DOHH2 (cell line): ENCODE measurements around the gene BAIAP2.

Experiments used
- H3F3A ChIP-seq: fragments of 200-600 bp; sonication (generic), shearing (Covaris generic); 2 replicates; pipeline ENCODE4 v1.6.0; 2016; ENCODE audit warnings: antibody characterized with exemption, mild to moderate bottlenecking; ENCODE audit not compliant: control insufficient read depth, insufficient read depth
- H3K27ac ChIP-seq: fragments of 200-600 bp; sonication (generic); 2 replicates; pipeline ENCODE4 v1.5.1; 2014; ENCODE audit warnings: low read depth, mild to moderate bottlenecking, low read length, moderate library complexity
- H3K27me3 ChIP-seq: fragments of 200-600 bp; sonication (generic); 2 replicates; pipeline ENCODE4 v1.6.1; 2014; ENCODE audit warnings: mild to moderate bottlenecking, low read length, mixed read lengths; ENCODE audit not compliant: control insufficient read depth
- H3K36me3 ChIP-seq: fragments of 200-600 bp; sonication (generic); 2 replicates; pipeline ENCODE4 v1.6.1; 2014; ENCODE audit warnings: mild to moderate bottlenecking, low read length, moderate library complexity, mixed read lengths; ENCODE audit not compliant: control insufficient read depth
- H3K4me1 ChIP-seq: fragments of 200-600 bp; sonication (generic); 2 replicates; pipeline ENCODE4 v1.6.1; 2014; ENCODE audit warnings: mild to moderate bottlenecking, low read length, mixed read lengths; ENCODE audit not compliant: control insufficient read depth
- H3K4me2 ChIP-seq: fragments of 200-600 bp; sonication (generic); 2 replicates; pipeline ENCODE4 v1.6.0; 2014; ENCODE audit warnings: mild to moderate bottlenecking, low read length, moderate library complexity
- H3K4me3 ChIP-seq: fragments of 200-600 bp; sonication (generic); 2 replicates; pipeline ENCODE4 v1.5.1; 2014; ENCODE audit warnings: mild to moderate bottlenecking, low read length, mixed read lengths
- H3K79me2 ChIP-seq: fragments of 200-600 bp; sonication (generic); 2 replicates; pipeline ENCODE4 v1.6.1; 2014; ENCODE audit warnings: mild to moderate bottlenecking, low read length, mixed read lengths; ENCODE audit not compliant: control insufficient read depth
- H3K9me2 ChIP-seq: fragments of 200-600 bp; sonication (generic); replicated peaks from 2 replicates; pipeline ENCODE4 v1.6.1; 2014; ENCODE audit warnings: mild to moderate bottlenecking, low read length, mixed read lengths; ENCODE audit not compliant: control insufficient read depth
- H3K9me3 ChIP-seq: fragments of 200-600 bp; sonication (generic); 2 replicates; pipeline ENCODE4 v1.6.1; 2014; ENCODE audit warnings: antibody characterized with exemption, low read length, mixed read lengths; ENCODE audit not compliant: control insufficient read depth, insufficient read depth
- H4K20me1 ChIP-seq: fragments of 200-600 bp; sonication (generic); 2 replicates; pipeline ENCODE4 v1.6.0; 2014; ENCODE audit warnings: low read depth, mild to moderate bottlenecking, antibody characterized with exemption, low read length, moderate library complexity; ENCODE audit not compliant: control insufficient read depth, insufficient read depth
- EZH2phosphoT487 ChIP-seq: fragments of 200-600 bp; sonication (generic); IDR thresholded peaks from 2 replicates; pipeline ENCODE4 v1.6.1; 2017; ENCODE audit warnings: borderline replicate concordance, mild to moderate bottlenecking, antibody characterized with exemption, low read length, moderate library complexity, mixed read lengths
- TF ChIP-seq, protein P1 (sequence below): fragments of 200-600 bp; sonication (generic); IDR thresholded peaks from one replicate; pipeline ENCODE4 v1.5.1; 2014; ENCODE audit warnings: antibody characterized with exemption, mild to moderate bottlenecking, low read depth, low read length; ENCODE audit not compliant: poor library complexity, severe bottlenecking

Gene BAIAP2

DNA sequence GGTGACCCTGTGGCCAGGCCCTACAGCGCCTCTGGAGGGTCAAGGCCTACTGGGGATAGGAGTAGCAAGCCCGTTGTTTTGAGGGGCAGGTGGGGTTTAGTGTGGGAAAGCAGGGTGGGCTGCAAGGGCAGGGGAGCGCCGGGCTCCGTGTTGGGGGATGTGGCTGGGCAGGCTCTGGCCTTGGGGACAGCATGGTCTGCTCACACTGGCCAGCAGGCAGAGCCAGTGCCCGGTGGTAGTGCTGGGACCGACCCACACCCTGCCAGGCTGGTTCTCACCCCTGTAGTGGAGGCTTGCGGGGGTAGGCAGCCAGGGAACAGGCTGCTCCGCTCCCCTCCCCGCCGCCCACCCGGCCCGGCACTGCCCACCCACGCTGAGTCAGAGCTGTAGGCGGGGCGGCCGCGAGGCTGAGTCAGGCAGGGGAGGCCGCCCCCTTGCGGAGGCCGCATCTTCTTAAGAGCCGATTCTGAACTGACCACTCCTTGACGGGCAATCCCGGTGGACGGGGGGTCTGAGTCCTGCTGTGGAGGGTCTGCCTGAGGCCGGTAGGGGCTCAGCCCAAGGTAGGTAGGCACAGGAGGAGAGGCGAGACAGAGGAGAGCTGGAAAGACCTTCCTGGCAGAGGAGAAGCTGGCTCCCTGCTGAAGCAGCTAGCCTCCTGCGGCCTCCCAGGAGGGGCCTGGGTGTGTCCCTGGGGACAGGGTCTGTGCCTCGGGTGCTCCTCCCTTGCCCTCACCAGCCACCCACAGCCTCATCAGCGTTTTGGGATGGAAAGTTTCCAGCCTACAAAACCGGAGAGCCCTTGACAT is 62.4 kb downstream of the BAIAP2 start:
- H3K4me3 ChIP-seq: no peak overlapping the region
- TF ChIP-seq, protein P1, sequence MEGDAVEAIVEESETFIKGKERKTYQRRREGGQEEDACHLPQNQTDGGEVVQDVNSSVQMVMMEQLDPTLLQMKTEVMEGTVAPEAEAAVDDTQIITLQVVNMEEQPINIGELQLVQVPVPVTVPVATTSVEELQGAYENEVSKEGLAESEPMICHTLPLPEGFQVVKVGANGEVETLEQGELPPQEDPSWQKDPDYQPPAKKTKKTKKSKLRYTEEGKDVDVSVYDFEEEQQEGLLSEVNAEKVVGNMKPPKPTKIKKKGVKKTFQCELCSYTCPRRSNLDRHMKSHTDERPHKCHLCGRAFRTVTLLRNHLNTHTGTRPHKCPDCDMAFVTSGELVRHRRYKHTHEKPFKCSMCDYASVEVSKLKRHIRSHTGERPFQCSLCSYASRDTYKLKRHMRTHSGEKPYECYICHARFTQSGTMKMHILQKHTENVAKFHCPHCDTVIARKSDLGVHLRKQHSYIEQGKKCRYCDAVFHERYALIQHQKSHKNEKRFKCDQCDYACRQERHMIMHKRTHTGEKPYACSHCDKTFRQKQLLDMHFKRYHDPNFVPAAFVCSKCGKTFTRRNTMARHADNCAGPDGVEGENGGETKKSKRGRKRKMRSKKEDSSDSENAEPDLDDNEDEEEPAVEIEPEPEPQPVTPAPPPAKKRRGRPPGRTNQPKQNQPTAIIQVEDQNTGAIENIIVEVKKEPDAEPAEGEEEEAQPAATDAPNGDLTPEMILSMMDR: no peak
- TF ChIP-seq EZH2phosphoT487: no peak
- no peak overlapping the region for H3K4me2 ChIP-seq
- H3K9me2 ChIP-seq: no peaks in the 10 kb centered on the region
- no peaks in the 10 kb centered on the region for H3K79me2 ChIP-seq
- no peaks in the 10 kb centered on the region for H4K20me1 ChIP-seq
- H3K4me1 ChIP-seq: no peaks in the 10 kb centered on the region
- no peaks in the 10 kb centered on the region for H3K9me3 ChIP-seq
- H3K27ac ChIP-seq: no peak overlapping the region
- no peaks in the 10 kb centered on the region for H3K36me3 ChIP-seq
- no peaks in the 10 kb centered on the region for H3F3A ChIP-seq
- peaks cover 12% of the 10 kb centered on the region for H3K27me3 ChIP-seq

DNA sequence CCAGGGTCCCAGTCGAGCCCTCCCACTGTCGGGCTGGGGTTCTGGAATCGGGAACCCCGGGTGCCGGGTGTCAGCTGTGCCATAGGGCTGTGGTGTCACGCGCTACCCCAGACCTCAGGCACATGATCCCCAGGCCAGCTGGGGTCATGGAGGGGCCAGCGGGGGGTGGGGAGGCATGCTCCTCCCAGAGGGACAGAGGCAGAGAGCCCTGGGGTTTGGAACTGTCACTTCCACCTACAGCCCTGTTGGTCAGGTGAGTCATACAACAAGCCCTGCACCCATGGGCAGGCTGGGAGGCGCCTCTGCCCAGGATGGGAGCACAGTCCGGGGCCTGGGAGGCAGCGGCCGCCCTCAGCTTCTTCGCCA is 63.0 kb downstream of the BAIAP2 start:
- H3K27ac ChIP-seq: no peak overlapping the region
- H3K4me2 ChIP-seq: no peak overlapping the region
- H3K4me1 ChIP-seq: no peaks in the 10 kb centered on the region
- H3K9me3 ChIP-seq: no peaks in the 10 kb centered on the region
- TF ChIP-seq, protein P1: no peak
- no peaks in the 10 kb centered on the region for H3K36me3 ChIP-seq
- no peaks in the 10 kb centered on the region for H3K79me2 ChIP-seq
- no peaks in the 10 kb centered on the region for H3F3A ChIP-seq
- no peak overlapping the region for H3K4me3 ChIP-seq
- peaks cover 12% of the 10 kb centered on the region for H3K27me3 ChIP-seq
- no peaks in the 10 kb centered on the region for H3K9me2 ChIP-seq
- H4K20me1 ChIP-seq: no peaks in the 10 kb centered on the region

DNA sequence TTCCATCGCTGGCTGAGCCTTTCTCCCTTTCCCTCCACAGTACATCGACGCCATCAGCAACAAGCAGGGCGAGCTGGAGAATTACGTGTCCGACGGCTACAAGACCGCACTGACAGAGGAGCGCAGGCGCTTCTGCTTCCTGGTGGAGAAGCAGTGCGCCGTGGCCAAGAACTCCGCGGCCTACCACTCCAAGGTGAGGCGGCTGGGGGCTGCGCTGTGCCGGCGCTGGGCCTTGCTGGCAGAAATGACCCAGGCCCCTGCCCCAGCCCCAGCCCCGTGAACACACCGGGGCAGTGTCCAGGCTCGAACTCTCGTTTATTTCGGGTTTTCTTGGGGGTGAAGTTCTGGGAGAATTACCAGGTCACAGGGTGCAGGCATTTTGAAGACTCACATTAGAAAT is 64.9 kb downstream of the BAIAP2 start:
- Histone ChIP-seq H3K27ac (no peak overlapping the region), H3K4me3 (no peak overlapping the region), H3K9me3 (no peaks in the 10 kb centered on the region), H3K36me3 (no peaks in the 10 kb centered on the region), H4K20me1 (no peaks in the 10 kb centered on the region), H3K27me3 (peaks cover 10% of the 10 kb centered on the region), H3K9me2 (no peaks in the 10 kb centered on the region), H3K79me2 (no peaks in the 10 kb centered on the region), H3K4me1 (no peaks in the 10 kb centered on the region), H3F3A (no peaks in the 10 kb centered on the region), H3K4me2 (no peak overlapping the region)
- TF ChIP-seq EZH2phosphoT487: no peak
- TF ChIP-seq, protein P1: no peak
